ENCODE measurements around the gene FBXL7. TPM values are rescaled to one million over a fixed set of nuclear protein-coding genes. Genes with fewer than 3 reads are reported as not detected.

Gene FBXL7
- total RNA-seq, 4 donors from 2014 or later, result 9.5 to 25.2 (median 16.0) TPM

DNA sequence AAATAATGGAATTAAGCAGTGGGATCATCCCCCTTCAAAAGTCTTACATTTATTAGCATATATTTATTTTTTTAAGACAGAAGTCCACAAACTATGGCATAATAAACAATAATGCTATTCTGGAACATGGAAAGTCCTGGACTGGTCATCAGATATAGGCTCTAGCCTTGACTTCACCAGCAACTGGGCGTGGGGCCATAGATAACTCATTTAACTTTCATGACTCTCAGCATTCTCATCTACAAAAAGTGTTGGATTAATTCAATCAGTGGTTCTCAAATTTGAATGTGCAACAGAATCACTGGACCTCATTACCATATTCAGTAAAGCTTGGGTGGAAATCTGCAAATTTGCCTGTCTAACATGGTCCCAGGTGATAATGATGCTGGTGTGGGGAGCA is 253.8 kb downstream of the FBXL7 start:
- TF ChIP-seq, protein P1, sequence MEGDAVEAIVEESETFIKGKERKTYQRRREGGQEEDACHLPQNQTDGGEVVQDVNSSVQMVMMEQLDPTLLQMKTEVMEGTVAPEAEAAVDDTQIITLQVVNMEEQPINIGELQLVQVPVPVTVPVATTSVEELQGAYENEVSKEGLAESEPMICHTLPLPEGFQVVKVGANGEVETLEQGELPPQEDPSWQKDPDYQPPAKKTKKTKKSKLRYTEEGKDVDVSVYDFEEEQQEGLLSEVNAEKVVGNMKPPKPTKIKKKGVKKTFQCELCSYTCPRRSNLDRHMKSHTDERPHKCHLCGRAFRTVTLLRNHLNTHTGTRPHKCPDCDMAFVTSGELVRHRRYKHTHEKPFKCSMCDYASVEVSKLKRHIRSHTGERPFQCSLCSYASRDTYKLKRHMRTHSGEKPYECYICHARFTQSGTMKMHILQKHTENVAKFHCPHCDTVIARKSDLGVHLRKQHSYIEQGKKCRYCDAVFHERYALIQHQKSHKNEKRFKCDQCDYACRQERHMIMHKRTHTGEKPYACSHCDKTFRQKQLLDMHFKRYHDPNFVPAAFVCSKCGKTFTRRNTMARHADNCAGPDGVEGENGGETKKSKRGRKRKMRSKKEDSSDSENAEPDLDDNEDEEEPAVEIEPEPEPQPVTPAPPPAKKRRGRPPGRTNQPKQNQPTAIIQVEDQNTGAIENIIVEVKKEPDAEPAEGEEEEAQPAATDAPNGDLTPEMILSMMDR (IDR thresholded peaks at IDR 0.05; ENCODE audit: low read depth), result no peak

- TF ChIP-seq, protein P1 (IDR thresholded peaks at IDR 0.05; ENCODE audit: low read depth), result no peak
Measured at GRCh38 chr5:15757103-15757502, 257.1 kb downstream of the FBXL7 start.

GRCh38 chr5:15757619-15758018 is 257.6 kb downstream of the FBXL7 start:
- TF ChIP-seq, protein P1 (IDR thresholded peaks at IDR 0.05; ENCODE audit: low read depth), result no peak

- TF ChIP-seq, protein P1 (IDR thresholded peaks at IDR 0.05; ENCODE audit: low read depth), result no peak
Measured at GRCh38 chr5:15762668-15763067, 262.7 kb downstream of the FBXL7 start.

DNA sequence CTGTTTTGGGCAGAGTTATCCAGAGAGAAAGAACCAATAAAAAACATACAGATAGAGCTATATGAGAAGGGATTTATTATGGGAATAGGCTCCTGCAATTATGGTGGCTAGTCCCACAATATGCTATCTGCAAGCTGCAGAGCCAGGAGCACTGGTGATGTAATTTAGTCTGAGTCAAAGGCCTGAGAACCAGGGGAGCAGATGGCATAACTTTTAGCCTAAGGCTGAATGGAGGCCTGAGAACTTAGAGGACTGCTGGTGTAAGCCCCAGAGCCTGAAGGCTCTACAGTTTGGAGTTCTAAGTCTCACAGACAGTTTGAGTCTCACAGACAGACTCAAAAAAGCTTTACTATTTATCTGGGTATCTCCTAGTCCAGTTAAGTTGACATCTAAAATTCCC is 263.8 kb downstream of the FBXL7 start:
- TF ChIP-seq, protein P1 (IDR thresholded peaks at IDR 0.05; ENCODE audit: low read depth), result no peak

- TF ChIP-seq, protein P1 (IDR thresholded peaks at IDR 0.05; ENCODE audit: low read depth), result no peak
Measured at GRCh38 chr5:15768936-15769335, 269.0 kb downstream of the FBXL7 start.

DNA sequence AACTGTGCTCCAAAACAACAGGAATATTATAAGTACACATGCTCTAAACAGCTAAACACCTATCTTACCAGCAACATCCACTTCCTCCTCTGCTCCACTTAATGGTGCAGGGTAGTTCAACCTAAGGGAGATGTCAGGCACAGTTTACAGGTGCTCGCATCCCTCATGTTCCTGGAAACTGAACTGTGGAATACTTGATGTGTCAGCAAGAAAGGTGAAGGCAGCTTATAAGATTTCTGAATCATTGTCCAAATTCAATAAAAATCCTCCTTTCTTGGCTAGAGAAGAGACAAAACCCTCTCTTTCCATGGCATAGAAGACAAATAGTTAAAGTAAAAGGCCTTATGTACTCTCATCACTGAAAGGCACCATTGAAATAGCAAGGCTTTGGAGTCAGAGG is 272.2 kb downstream of the FBXL7 start:
- TF ChIP-seq, protein P1 (IDR thresholded peaks at IDR 0.05; ENCODE audit: low read depth), result no peak

Data from subcutaneous adipose tissue (tissue), 4 donors.